ENCODE measurements around the gene TMEM59L.

TMEM59L gene

GRCh38 chr19:18660051-18660910 lies 47.6 kb downstream of the TMEM59L start:
- DNase-seq: no peak

- DNase-seq: no peak
Observed at GRCh38 chr19:18660939-18661670, 48.4 kb downstream of the TMEM59L start.

- DNase-seq: no peak
Observed at GRCh38 chr19:18662972-18663732, 50.5 kb downstream of the TMEM59L start.

GRCh38 chr19:18663940-18664530 lies 51.4 kb downstream of the TMEM59L start:
- DNase-seq: no peak

GRCh38 chr19:18665771-18666202 lies 53.1 kb downstream of the TMEM59L start:
- DNase-seq: no peak

GRCh38 chr19:18666317-18666716 lies 53.6 kb downstream of the TMEM59L start:
- DNase-seq: no peak

GRCh38 chr19:18666784-18667183 lies 54.1 kb downstream of the TMEM59L start:
- DNase-seq: no peak

- no peak for DNase-seq
Observed at GRCh38 chr19:18667531-18668251, 55.0 kb downstream of the TMEM59L start.

GRCh38 chr19:18668252-18668631 lies 55.6 kb downstream of the TMEM59L start:
- DNase-seq: no peak

GRCh38 chr19:18668744-18669523 lies 56.3 kb downstream of the TMEM59L start:
- no peak for DNase-seq

- no peak for DNase-seq
Observed at GRCh38 chr19:18669524-18669817, 56.8 kb downstream of the TMEM59L start.

GRCh38 chr19:18669883-18670282 lies 57.2 kb downstream of the TMEM59L start:
- no peak for DNase-seq

- DNase-seq: no peak
Observed at GRCh38 chr19:18670312-18670711, 57.6 kb downstream of the TMEM59L start.

Measured in activated T-cell treated with anti-CD3 and anti-CD28 coated beads for 4 hours (primary cell).